T-helper 22 cell (primary cell): Measurements from ENCODE around the gene MLH3.

Experiments
- DNase-seq: peaks from one replicate; pipeline ENCODE4 v3.0.0-alpha.2; 2020; ENCODE audit warnings: low read depth

The MLH3 gene

DNA sequence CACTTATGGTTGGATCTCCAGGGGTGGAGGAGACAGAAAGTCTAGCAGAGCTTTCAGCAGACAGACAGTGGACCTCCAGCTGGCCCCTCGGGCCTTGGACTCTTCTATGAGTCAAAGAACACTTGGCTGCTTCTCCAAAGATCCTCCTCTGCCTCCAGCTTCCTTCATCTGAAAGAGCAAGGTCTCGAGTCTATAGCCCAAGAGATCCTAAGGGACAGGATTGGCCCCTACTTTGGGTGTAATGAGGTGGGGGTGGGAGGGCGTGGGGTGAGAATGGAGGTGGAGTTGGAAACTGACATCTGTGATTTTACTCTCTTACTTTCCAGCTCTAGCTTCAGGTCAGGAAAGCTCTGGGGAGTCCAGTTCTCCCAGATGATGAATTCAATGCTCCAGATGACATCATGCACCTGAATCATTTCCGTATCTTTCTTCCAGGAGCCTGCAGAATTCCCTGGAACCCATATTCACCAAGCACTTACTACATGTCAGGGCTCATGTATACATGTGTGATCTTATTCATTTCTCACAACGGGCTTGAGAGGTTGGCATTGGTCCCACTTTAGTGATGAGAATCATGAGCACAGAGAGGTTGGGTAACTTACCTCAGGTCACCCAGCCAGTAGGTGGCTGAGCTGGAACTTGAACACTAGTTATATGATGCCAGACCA is 85.6 kb downstream of the MLH3 start:
- DNase-seq: no peak

DNA sequence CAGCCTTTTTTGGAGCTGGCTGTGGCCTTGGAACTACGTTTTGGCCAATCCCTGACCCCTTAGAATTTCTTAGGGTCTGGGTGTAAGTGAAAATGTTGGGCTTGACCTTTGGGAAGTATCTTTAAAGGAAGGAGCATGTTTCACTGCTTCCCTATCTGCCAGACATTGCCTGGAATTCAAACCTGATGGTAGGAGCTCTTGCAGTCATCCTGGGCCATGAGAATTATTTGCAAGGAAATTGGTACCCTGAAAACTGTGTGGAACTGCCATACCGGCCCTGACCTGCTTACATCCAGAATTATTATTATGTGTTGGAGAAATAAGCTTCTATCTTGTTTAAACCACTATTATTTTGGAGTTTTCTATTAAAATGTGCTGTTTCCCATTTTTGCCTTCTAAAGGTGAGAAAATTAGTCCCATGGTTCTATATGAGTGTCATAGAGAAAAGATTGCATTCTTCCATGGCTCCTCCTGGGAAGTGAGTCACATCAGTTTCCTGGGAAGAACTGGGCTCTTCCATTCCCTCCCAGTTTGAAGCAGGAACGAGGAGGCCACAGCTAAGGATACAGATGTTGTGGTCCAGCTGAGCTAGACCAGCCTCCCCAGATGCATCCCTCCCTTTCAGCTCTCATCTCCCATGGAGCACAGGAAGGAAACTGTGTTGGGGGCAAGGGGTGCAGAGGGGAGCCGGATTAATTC is 86.3 kb downstream of the MLH3 start:
- DNase-seq: no peak
